ENCODE results near the gene PTPN11.
A peak's percentile ranks its signal among the peaks of the same experiment; 100 is the strongest.
"Not testable (repeated sequence)": the region's sequence is repeated elsewhere in the genome, so short reads cannot be mapped to it uniquely, and the experiment has no call there.

PTPN11 gene

DNA sequence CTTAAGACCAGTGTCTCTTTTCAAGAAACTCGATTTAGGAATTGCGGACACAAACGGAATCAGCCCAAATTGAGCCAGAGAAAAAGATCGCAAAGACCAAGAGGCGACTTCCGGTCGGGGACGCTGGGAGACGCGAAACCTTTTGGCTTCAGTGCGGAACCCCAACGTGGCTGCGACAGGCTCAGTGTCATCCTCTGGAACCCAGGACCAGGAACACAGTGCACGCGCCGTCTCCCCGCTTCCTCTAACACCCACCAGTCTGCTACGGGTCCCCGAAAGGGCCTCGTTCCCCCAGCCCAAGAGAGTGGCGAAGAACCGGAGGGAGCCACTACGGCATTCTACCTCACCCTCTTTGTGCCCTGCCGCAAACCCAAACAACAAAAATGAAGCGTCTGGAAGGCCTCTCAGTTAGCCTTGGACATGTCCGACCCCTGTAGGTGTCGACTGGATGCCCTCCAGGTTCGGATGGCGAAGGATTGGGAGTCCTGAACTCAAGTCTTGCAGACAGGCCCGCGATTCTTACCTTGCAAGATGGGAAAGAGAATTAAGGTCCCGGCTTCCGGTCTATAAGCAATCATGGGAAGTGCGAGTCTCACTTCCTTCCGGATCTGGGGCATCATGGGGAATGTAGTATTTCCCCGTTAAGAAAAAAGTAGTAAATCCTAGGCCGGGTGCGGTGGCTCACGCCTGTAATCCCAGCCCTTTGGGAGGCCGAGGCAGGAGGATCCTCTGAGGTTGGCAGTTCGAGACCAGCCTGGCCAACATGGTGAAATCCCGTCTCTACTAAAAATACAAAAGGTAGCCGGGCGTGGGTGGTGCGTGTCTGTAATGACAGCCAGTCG lies 9.5 kb upstream of the PTPN11 start, which contains the start of gene RPL6:
RPL6 (minus strand) TSS at position 542 of the 842 bp plus-strand sequence. CDS start 949 bp downstream, outside the sequence.
- DNase-seq (ENCODE audit: low read depth in 3 of 3): peak; percentile 56 to 71 (median 60)

DNA sequence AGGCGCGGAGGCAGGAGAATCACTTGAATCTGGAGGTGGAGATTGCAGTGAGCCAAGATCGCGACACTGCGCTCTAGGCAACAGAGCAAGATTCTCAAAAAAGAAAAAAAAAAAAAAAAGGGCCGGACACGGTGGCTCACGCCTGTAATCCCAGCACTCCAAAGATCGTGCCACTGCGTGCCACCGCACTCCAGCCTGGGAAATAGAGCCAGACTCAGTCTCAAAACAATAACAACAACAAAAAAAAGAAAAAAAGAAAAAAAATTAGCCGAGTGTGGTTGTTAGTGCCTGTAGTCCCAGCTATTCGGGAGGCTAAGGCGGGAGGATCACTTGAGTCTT lies 8.9 kb upstream of the PTPN11 start:
- DNase-seq (ENCODE audit: low read depth in 3 of 3): no peak

DNA sequence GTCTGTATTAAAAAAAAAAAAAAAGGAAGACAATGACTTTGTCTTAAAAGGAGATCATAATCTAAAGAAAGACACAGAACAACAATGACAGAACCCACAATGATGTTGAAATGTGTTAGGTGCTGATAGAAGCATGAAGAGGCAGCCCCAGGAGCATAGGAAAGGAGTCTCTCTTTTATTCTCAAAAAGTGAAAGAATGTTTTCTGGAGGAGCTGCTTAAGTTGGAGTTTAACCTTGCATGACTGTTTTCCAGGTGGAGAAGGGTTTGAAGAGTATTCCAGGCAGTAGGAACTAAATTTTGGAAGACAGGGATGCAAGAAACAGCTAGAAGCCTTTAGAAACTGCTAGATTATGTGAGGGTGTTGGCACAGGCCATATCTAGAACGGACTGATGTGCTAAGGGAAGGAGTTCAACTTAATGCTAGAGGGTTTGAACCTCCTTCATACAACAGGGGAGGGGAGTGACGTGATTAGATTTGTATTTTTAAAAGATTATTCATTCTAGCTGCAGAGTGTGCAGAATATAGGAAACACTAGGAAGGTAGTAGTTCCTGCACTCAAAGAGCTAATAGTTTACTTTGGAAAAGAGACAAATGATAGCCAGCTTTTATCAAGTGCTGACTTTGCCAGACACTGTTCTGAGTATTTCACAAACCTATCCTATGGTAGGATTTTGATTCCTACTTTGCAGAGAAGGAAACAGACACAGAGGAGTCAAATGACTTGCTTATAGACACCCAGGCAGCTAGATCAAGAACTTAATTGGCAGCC lies 4.7 kb upstream of the PTPN11 start:
- DNase-seq (ENCODE audit: low read depth in 3 of 3): no peak

DNA sequence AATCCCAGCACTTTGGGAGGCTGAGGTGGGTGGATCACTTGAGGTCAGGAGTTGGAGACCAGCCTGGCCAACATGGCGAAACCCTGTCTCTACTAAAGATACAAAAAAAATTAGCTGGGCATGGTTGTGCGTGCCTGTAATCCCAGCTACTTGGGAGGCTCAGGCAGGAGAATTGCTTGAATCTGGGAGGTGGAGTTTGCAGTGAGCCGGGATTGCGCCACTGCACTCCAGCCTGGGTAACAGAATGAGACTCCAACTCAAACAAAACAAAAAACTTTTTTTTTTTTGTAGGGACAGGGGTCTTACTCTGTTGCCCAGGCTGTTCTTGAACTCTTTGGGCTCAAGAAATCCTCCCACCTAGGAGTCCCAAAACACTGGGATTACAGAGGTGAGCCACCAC lies 3.3 kb upstream of the PTPN11 start:
- not testable (repeated sequence) for DNase-seq (ENCODE audit: low read depth in 3 of 3)

- DNase-seq (ENCODE audit: low read depth in 3 of 3): no peak
Observed at GRCh38 chr12:112418273-112418607, 507 bp upstream of the PTPN11 start.

DNA sequence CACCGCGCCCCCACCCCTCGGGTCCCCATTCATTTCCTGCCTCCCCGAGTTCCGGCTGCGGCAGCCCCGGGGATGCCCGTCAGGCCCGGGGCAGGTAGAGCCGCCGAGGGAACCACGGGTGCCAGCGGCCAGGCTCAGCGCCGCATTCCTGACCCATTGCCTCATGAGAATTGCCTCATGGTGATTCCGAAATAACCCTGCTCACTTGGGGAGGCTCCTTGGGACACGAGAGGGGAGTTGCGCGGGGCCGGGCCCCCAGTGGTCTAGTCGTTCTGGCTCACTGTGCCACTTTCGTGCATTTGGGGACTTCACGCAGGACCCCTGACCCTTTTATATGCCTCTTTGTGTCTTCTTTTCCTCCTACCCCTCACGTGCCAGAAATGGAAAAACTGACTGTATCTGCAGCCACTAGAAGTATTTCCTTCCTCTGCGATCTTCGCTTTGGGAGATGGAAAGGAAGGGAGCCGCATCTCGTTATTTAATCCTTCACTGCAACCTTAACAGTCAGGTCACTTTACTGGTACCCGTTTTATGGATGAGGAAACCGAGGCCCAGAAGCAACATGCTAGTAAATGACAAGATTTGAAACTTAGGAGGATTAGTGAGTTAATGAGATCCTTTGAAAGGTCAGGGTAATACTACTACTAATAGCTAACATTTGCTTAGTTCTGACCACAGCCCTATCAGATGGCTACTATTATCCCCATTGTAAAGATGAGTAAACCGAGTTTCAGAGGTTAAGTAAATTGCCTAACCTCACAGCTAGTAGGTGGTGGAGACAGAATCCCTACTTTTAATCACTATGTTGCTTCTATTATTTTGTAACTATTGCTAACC lies 768 bp downstream of the PTPN11 start:
- no peak for DNase-seq (ENCODE audit: low read depth in 3 of 3)

DNA sequence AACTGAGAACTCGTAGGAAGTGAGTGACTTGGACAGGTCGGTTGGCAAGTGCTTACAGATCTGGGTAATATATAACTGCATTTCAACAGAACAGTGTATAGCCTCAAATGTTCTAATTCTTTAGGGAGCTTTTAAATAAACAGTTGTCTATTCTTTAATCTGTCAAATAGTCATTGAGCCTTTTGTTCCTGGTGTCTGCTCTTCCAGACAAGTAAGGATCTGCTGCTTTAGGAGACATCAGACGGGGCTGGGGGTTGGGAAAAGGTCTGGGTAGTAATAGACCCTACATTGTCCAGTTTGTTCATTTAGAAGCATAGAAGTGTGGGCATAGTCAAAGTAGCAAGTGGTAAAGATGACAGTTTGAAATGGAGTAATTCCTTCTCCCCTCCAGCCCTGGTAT lies 2.0 kb downstream of the PTPN11 start:
- no peak for DNase-seq (ENCODE audit: low read depth in 3 of 3)

DNA sequence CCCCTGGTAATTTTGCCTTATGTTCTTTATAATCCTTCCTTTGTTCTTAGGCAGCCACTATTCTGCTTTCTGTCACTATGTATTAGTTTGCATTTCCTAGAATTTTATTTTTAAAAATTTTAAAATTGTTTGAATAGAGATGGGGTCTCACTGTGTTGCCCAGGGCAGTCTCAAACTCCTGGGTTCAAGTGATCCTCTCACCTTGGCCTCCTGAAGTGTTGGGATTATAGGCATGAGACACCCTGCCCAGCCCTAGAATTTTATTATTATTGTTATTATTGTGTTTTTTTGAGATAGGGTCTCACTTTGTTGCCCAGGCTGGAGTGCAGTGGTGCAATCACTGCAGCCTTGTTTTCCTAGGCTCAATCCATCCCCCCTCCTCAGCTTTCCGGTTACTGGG lies 2.6 kb downstream of the PTPN11 start:
- no peak for DNase-seq (ENCODE audit: low read depth in 3 of 3)

GRCh38 chr12:112422531-112422930 lies 3.8 kb downstream of the PTPN11 start:
- DNase-seq (ENCODE audit: low read depth in 3 of 3): no peak

DNA sequence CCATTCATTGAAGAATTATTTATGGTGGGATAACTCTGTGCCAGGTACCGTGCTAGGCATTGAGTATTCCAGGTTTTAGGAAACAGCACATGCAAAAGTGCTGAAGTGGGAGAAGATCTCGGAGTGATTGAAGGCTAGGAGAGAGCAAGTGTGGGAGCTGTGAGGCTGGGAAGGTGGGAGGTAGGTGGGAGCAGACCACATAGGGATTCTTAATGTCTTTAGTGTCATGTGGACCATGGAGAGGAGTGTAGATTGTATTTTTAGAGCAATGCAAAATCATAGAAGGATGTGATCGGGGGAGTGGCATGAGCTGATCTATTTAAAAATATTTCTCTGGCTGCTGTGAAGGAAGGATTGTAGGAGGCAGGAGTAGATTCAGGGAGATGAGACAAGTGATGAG lies 5.4 kb downstream of the PTPN11 start:
- DNase-seq (ENCODE audit: low read depth in 3 of 3): no peak

- no peak for DNase-seq (ENCODE audit: low read depth in 3 of 3)
Observed at GRCh38 chr12:112425582-112426382, 7.0 kb downstream of the PTPN11 start.

DNA sequence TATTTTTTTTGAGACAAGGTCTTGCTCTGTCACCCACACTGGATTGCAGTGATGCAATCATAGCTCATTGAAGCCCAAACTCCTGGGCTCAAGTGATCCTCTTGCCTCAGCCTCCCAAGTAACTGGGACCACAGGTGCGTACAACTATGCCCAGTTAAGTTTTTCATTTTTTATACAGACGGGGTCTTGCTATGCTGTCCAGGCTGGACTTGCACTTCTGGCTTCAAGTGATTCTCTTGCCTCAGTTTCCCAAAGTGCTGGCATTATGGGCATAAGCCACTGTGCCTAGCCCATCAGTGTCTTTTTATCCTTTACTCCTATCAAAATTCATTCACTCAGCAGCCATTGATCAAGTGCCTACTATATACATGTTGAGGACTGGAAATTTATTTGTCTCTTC lies 9.0 kb downstream of the PTPN11 start:
- DNase-seq (ENCODE audit: low read depth in 3 of 3): no peak

DNA sequence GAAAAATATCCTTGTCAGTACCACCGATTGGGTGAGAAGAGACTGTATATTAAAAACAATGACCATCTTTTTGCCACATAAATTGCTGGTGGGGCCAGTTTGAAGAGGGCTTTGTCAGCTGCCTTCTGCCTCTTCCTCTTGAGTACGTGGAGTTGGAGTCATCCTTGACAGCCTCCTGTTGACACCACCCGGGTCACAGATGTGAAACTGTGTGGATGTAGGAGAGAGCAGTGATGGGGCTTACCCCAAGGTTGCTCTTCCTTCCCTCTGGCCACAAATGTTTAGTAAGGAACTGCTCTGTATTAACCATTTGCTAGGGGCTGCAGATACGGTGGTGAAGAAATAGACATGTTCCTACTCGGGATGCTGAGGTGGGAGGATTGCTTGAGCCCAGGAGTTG lies 12.2 kb downstream of the PTPN11 start:
- DNase-seq (ENCODE audit: low read depth in 3 of 3): no peak

- no peak for DNase-seq (ENCODE audit: low read depth in 3 of 3)
Observed at GRCh38 chr12:112431965-112432364, 13.2 kb downstream of the PTPN11 start.

- DNase-seq (ENCODE audit: low read depth in 3 of 3): no peak
Observed at GRCh38 chr12:112433551-112433950, 14.8 kb downstream of the PTPN11 start.

DNA sequence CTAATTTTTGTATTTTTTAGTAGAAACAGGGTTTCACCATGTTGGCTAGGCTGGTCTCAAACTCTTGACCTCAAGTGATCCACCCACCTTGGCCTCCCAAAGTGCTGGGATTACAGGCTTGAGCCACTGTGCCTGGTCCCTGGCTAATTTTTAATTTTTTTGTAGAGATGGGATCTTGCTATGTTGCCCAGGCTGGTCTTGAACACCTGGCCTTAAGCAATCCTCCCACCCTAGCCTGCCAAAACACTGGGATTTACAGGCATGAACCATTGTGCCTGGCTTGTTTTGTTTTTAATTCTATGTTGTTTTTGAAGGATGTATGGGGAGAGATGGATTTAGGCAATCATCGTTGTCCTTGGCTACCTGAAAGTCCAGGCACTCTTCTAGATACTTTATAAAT lies 19.9 kb downstream of the PTPN11 start:
- not testable (repeated sequence) for DNase-seq (ENCODE audit: low read depth in 3 of 3)

DNA sequence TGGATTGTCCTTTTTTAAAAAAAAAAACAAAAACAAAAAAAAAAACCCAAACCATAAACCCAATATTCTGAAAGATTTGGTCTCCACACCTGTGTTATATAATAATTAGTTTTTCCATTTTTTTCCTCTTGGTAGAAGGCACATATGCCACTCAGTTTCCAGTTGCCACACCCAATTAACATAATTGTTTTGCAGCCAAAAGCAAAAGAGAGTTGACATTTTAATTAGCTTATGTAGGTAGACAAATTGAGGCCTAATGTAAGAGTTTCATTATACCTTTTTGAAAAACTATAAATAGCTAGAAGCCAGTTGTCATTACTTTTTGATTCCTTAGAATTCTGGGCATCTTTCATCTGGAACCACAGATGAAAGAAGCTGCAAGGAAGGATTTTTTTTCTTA lies 21.0 kb downstream of the PTPN11 start:
- DNase-seq (ENCODE audit: low read depth in 3 of 3): no peak

GRCh38 chr12:112440653-112441052 lies 21.9 kb downstream of the PTPN11 start:
- not testable (repeated sequence) for DNase-seq (ENCODE audit: low read depth in 3 of 3)

- DNase-seq (ENCODE audit: low read depth in 3 of 3): no peak
Observed at GRCh38 chr12:112443916-112444315, 25.2 kb downstream of the PTPN11 start.

DNA sequence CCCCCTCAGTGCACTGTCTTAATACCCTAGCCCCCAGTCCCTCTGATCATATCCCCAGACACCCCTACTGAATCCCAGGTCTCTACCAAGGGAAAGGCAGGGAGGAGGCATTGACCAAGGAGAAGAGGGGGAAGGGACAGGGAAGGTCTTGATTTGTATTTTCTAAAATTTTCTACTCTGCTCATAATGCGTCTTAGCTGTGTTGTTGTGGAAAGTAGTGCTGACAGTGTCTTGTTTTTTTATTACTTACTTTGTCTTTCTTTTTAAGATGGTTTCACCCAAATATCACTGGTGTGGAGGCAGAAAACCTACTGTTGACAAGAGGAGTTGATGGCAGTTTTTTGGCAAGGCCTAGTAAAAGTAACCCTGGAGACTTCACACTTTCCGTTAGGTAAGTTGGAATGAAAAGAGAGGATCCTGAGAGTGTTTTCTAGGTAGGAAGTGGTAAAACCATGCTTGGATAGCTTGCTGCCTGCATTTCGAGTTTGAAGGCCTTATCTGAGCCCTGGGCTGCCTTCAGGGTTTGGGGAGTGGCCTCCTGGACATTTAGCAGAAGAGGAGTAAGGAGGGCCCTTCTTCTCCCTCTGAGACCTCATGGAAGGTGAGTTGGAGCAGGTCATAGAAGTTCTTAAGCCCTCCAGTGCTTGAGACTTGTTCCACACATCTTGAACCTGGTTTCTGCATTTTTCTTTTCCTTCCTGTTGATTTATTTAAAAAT lies 27.4 kb downstream of the PTPN11 start:
- no peak for DNase-seq (ENCODE audit: low read depth in 3 of 3)

DNA sequence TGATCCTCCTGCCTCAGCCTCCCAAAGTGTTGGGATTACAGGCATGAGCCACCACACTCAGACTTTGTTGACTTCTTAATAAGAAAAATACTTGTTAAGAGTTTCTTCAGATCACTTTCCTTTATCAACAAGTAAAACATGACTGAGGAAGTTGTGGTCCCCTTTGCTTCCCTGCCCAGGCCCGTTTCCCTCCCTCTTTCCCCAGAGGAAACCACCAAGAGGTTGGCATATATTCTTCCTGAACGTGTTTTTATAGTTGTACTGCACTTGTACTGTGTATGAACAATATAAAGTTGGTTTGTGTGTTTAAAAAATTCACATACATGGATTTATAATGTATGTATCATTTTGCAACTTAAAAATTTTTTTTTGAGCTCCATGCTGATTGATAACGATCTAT lies 28.4 kb downstream of the PTPN11 start:
- no peak for DNase-seq (ENCODE audit: low read depth in 3 of 3)

Measured in stimulated activated CD4-positive, alpha-beta T cell treated with anti-CD3 and anti-CD28 coated beads, TNF-alpha, amount 100 ng/mL, for 48 hours (primary cell).